ENCODE measurements around the gene HPD. TPM values are rescaled to one million over a fixed set of nuclear protein-coding genes. Genes with fewer than 3 reads are reported as not detected.

The HPD gene
- total and polyA plus RNA-seq, 2 donors (not counting 1 experiment from before 2014, with no cell fraction given): 0.17 to 0.36 TPM

- Histone ChIP-seq H3K4me1 (ENCODE audit: control insufficient read depth, extremely low read depth, insufficient read depth, low read length) (peaks cover 14% of the 10 kb centered on the region), H3K36me3 (ENCODE audit: control insufficient read depth, insufficient read depth, low read length) (peaks cover 36% of the 10 kb centered on the region), H3K9ac (ENCODE audit: insufficient read depth, low read length) (no peak overlapping the region), H3K9me3 (ENCODE audit: control insufficient read depth, insufficient read depth, low read depth, low read length) (no peaks in the 10 kb centered on the region), H2AFZ (ENCODE audit: low read length) (no peak overlapping the region), H4K20me1 (ENCODE audit: control insufficient read depth, extremely low read depth, insufficient read depth, low read length) (no peaks in the 10 kb centered on the region), H3K4me2 (ENCODE audit: extremely low read depth, insufficient read depth, low read length) (no peak overlapping the region), H3K4me3 (replicated peaks in 1 of 4; ENCODE audit: control extremely low read depth in 1 of 4, insufficient read depth in 1 of 4, low read depth in 3 of 4, low read length in 4 of 4) (no peak overlapping the region), H3K27me3 (ENCODE audit: control insufficient read depth, insufficient read depth, low read length) (no peaks in the 10 kb centered on the region), H3K27ac (ENCODE audit: insufficient read depth, low read length) (no peak overlapping the region), H3K79me2 (ENCODE audit: control insufficient read depth, insufficient read depth, low read length) (peaks cover 93% of the 10 kb centered on the region)
- TF ChIP-seq CTCF (conservative IDR thresholded peaks at IDR 0.05 in 1 of 2, IDR thresholded peaks at IDR 0.05 in 1 of 2; ENCODE audit: low read depth in 1 of 2, low read length in 2 of 2) (no peak), EZH2 (IDR thresholded peaks at IDR 0.05; ENCODE audit: low read length, missing control alignments) (no peak)
- no peak for DNase-seq (ENCODE audit: low read depth in 2 of 2)
Measured at GRCh38 chr12:121809712-121810116, 48.9 kb downstream of the HPD start.

GRCh38 chr12:121808623-121809022, 50.0 kb downstream of the HPD start:
- TF ChIP-seq CTCF (conservative IDR thresholded peaks at IDR 0.05 in 1 of 2, IDR thresholded peaks at IDR 0.05 in 1 of 2; ENCODE audit: low read depth in 1 of 2, low read length in 2 of 2): no peak
- TF ChIP-seq EZH2 (IDR thresholded peaks at IDR 0.05; ENCODE audit: low read length, missing control alignments): no peak
- Histone ChIP-seq H3K79me2 (ENCODE audit: control insufficient read depth, insufficient read depth, low read length) (peaks cover 88% of the 10 kb centered on the region), H3K4me3 (replicated peaks in 1 of 4; ENCODE audit: control extremely low read depth in 1 of 4, insufficient read depth in 1 of 4, low read depth in 3 of 4, low read length in 4 of 4) (no peak overlapping the region), H3K27ac (ENCODE audit: insufficient read depth, low read length) (no peak overlapping the region), H2AFZ (ENCODE audit: low read length) (no peak overlapping the region), H3K9me3 (ENCODE audit: control insufficient read depth, insufficient read depth, low read depth, low read length) (no peaks in the 10 kb centered on the region), H4K20me1 (ENCODE audit: control insufficient read depth, extremely low read depth, insufficient read depth, low read length) (no peaks in the 10 kb centered on the region), H3K4me1 (ENCODE audit: control insufficient read depth, extremely low read depth, insufficient read depth, low read length) (peaks cover 14% of the 10 kb centered on the region), H3K36me3 (ENCODE audit: control insufficient read depth, insufficient read depth, low read length) (peaks cover 32% of the 10 kb centered on the region), H3K9ac (ENCODE audit: insufficient read depth, low read length) (no peak overlapping the region), H3K27me3 (ENCODE audit: control insufficient read depth, insufficient read depth, low read length) (no peaks in the 10 kb centered on the region), H3K4me2 (ENCODE audit: extremely low read depth, insufficient read depth, low read length) (no peak overlapping the region)
- DNase-seq (ENCODE audit: low read depth in 2 of 2): no peak

GRCh38 chr12:121807642-121808347, 50.9 kb downstream of the HPD start:
- Histone ChIP-seq H3K27me3 (ENCODE audit: control insufficient read depth, insufficient read depth, low read length) (no peaks in the 10 kb centered on the region), H2AFZ (ENCODE audit: low read length) (no peak overlapping the region), H3K4me2 (ENCODE audit: extremely low read depth, insufficient read depth, low read length) (no peak overlapping the region), H4K20me1 (ENCODE audit: control insufficient read depth, extremely low read depth, insufficient read depth, low read length) (no peaks in the 10 kb centered on the region), H3K27ac (ENCODE audit: insufficient read depth, low read length) (no peak overlapping the region), H3K4me3 (replicated peaks in 1 of 4; ENCODE audit: control extremely low read depth in 1 of 4, insufficient read depth in 1 of 4, low read depth in 3 of 4, low read length in 4 of 4) (no peak overlapping the region), H3K36me3 (ENCODE audit: control insufficient read depth, insufficient read depth, low read length) (peaks cover 32% of the 10 kb centered on the region), H3K4me1 (ENCODE audit: control insufficient read depth, extremely low read depth, insufficient read depth, low read length) (peaks cover 14% of the 10 kb centered on the region), H3K9ac (ENCODE audit: insufficient read depth, low read length) (no peak overlapping the region), H3K79me2 (ENCODE audit: control insufficient read depth, insufficient read depth, low read length) (peaks cover 80% of the 10 kb centered on the region), H3K9me3 (ENCODE audit: control insufficient read depth, insufficient read depth, low read depth, low read length) (no peaks in the 10 kb centered on the region)
- no peak for TF ChIP-seq EZH2 (IDR thresholded peaks at IDR 0.05; ENCODE audit: low read length, missing control alignments)
- no peak for DNase-seq (ENCODE audit: low read depth in 2 of 2)

All from fibroblast of lung (primary cell).